K562 (cell line): ENCODE measurements around the gene CTSH. TPM values are rescaled to one million over a fixed set of nuclear protein-coding genes. Genes with fewer than 3 reads are reported as not detected.

Experiments
- ATAC-seq: fragments of 200-7000 bp; cut with Tn5 transposase; 3 replicates; pipeline ENCODE4 v1.9.1; 2020; ENCODE audit warnings: moderate library complexity
- BruUV-seq: library from RNA; stranded (reverse); fragments of 400-500 nt; replicated peaks from 2 replicates; lab custom pipeline; 2021; lab: Mats Ljungman, UMichigan
- CTCF ChIA-PET: fragments of 300-600 bp; formaldehyde crosslinking; extraction: SDS; loops from one replicate; lab custom pipeline; 2021; ENCODE audit warnings: low intra/inter-chr PET ratio; lab: Yijun Ruan, JAX
- POLR2A ChIA-PET: fragments of 300-600, 350-650 bp; sonication (Branson Sonifier 250); formaldehyde crosslinking; extraction: SDS; loops from one replicate; lab custom pipeline; 2021; ENCODE audit warnings: antibody characterized with exemption, inconsistent platforms; lab: Yijun Ruan, JAX
- DNase-seq, 4 experiments: peaks; one replicate each; pipeline versions ENCODE4 v3.0.0 to v3.0.0-alpha.2; 2011 to 2018; ENCODE audit warnings: low spot score in 3 of 4, mixed read lengths in 3 of 4; ENCODE audit errors: extremely low read depth in 1 of 4
- FAIRE-seq: peaks from 2 replicates; lab custom pipeline; 2011; peaks lifted over from hg19 to GRCh38; lab: Jason Lieb, UNC
- H2AFZ ChIP-seq: 2 replicates; pipeline ENCODE4 v1.6.0; 2011; ENCODE audit warnings: low read depth, low read length, control low read depth, inconsistent platforms
- H3K27ac ChIP-seq: fragments of 200-600 bp; 3 replicates; pipeline ENCODE4 v1.8.0; 2011; ENCODE audit warnings: low read depth, mild to moderate bottlenecking, control low read depth, inconsistent platforms, low read length, moderate library complexity, mixed read lengths; ENCODE audit errors: extremely low read depth
- H3K27me3 ChIP-seq, 2 experiments: fragments of 300-600 bp in 1 of 2; 2 replicates in 1 of 2; 3 replicates in 1 of 2; pipeline versions ENCODE4 v1.6.0 to v1.8.0; 2011; ENCODE audit warnings: inconsistent platforms in 2 of 2, low read length in 2 of 2, mild to moderate bottlenecking in 1 of 2, mixed read lengths in 1 of 2, moderate library complexity in 1 of 2; ENCODE audit not compliant: control insufficient read depth in 2 of 2, insufficient read depth in 2 of 2
- H3K36me3 ChIP-seq: fragments of 300-600 bp; 3 replicates; pipeline ENCODE4 v1.8.0; 2011; ENCODE audit warnings: mild to moderate bottlenecking, low read length, inconsistent platforms; ENCODE audit not compliant: control insufficient read depth, insufficient read depth
- H3K4me1 ChIP-seq, 2 experiments: fragments of 200-600 bp in 1 of 2; replicated peaks in 1 of 2; 2 replicates in 1 of 2; 3 replicates in 1 of 2; pipeline versions ENCODE4 v1.5.1 to v1.8.0; 2011; ENCODE audit warnings: inconsistent platforms in 2 of 2, low read length in 2 of 2, mild to moderate bottlenecking in 1 of 2, mixed read lengths in 1 of 2, moderate library complexity in 1 of 2; ENCODE audit not compliant: control insufficient read depth in 2 of 2, insufficient read depth in 2 of 2
- H3K4me2 ChIP-seq: 2 replicates; pipeline ENCODE4 v1.6.1; 2011; ENCODE audit warnings: low read length, control low read depth, inconsistent platforms, mixed read lengths; ENCODE audit not compliant: insufficient read depth
- H3K4me3 ChIP-seq: fragments of 200-600 bp; sonication (generic), shearing (Covaris generic); 2 replicates; pipeline ENCODE4 v1.5.1; 2016; ENCODE audit warnings: control low read depth, inconsistent platforms
- H3K79me2 ChIP-seq: fragments of 200-600 bp; 3 replicates; pipeline ENCODE4 v1.8.0; 2011; ENCODE audit warnings: low read length, inconsistent platforms; ENCODE audit not compliant: control insufficient read depth, insufficient read depth
- H3K9ac ChIP-seq, 2 experiments: 2 replicates each; pipeline versions ENCODE4 v1.6.0 to v1.6.1; 2011; ENCODE audit warnings: low read depth in 2 of 2, low read length in 2 of 2, control low read depth in 1 of 2, inconsistent platforms in 1 of 2, mild to moderate bottlenecking in 1 of 2, mixed read lengths in 1 of 2; ENCODE audit not compliant: insufficient read depth in 1 of 2
- H3K9me1 ChIP-seq: one replicate; pipeline ENCODE4 v1.6.0; 2011; ENCODE audit warnings: inconsistent platforms, mild to moderate bottlenecking, low read length, moderate library complexity; ENCODE audit not compliant: control insufficient read depth, insufficient read depth
- H3K9me3 ChIP-seq: replicated peaks from 2 replicates; pipeline ENCODE4 v1.5.1; 2011; ENCODE audit warnings: low read depth, low read length, inconsistent platforms; ENCODE audit not compliant: control insufficient read depth, insufficient read depth
- H4K20me1 ChIP-seq: replicated peaks from 2 replicates; pipeline ENCODE4 v1.6.1; 2011; ENCODE audit warnings: low read length, inconsistent platforms, mixed read lengths; ENCODE audit not compliant: control insufficient read depth, insufficient read depth
- ATF3 ChIP-seq, 2 experiments: fragments of 450-650 bp in 1 of 2; sonication (generic) in 1 of 2; formaldehyde crosslinking in 1 of 2; IDR thresholded peaks in 1 of 2; conservative IDR thresholded peaks in 1 of 2; 2 replicates each; pipeline versions ENCODE4 v1.6.1 to v1.8.1; 2016 to 2023; ENCODE audit warnings: mild to moderate bottlenecking in 2 of 2, moderate library complexity in 2 of 2, inconsistent platforms in 1 of 2, missing genetic modification reagents in 1 of 2
- BRF1 ChIP-seq: IDR thresholded peaks from 3 replicates; pipeline ENCODE4 v1.6.1; 2011; ENCODE audit warnings: borderline replicate concordance, mild to moderate bottlenecking; ENCODE audit not compliant: insufficient read length; ENCODE audit errors: extremely low read depth
- E4F1 ChIP-seq: fragments of 250-450 bp; sonication (Bioruptor Pico); IDR thresholded peaks from 2 replicates; pipeline ENCODE4 v1.5.0; 2021; ENCODE audit warnings: mild to moderate bottlenecking, borderline replicate concordance
- MYC ChIP-seq, 2 experiments: fragments of 250-450 bp in 1 of 2; sonication (Bioruptor Pico) in 1 of 2; IDR thresholded peaks; 2 replicates each; pipeline versions ENCODE4 v1.5.1 to v1.6.1; 2012 to 2021; ENCODE audit warnings: low read depth in 2 of 2, borderline replicate concordance in 1 of 2, improper control_type of control experiment in 1 of 2, low read length in 1 of 2, mild to moderate bottlenecking in 1 of 2, moderate library complexity in 1 of 2
- PCBP1 ChIP-seq: fragments of 200-400 bp; formaldehyde crosslinking; IDR thresholded peaks from 2 replicates; pipeline ENCODE4 v1.6.1; 2018; ENCODE audit warnings: mild to moderate bottlenecking, low read depth, low read length; ENCODE audit not compliant: poor library complexity, severe bottlenecking
- SFPQ ChIP-seq: fragments of 200-400 bp; formaldehyde crosslinking; IDR thresholded peaks from 2 replicates; pipeline ENCODE4 v1.6.1; 2017; ENCODE audit warnings: mild to moderate bottlenecking, low read depth, low read length, moderate library complexity
- SP1 ChIP-seq: sonication (generic); formaldehyde crosslinking; IDR thresholded peaks from 2 replicates; pipeline ENCODE4 v1.8.1; 2022; ENCODE audit warnings: mild to moderate bottlenecking, missing genetic modification reagents
- THAP12 ChIP-seq: fragments of 250-450 bp; sonication (Bioruptor Pico); IDR thresholded peaks from 2 replicates; pipeline ENCODE4 v1.9.0; 2021; ENCODE audit warnings: mild to moderate bottlenecking, inconsistent platforms
- USF2 ChIP-seq: sonication (generic); formaldehyde crosslinking; IDR thresholded peaks from 2 replicates; pipeline ENCODE4 v1.5.0; 2020; ENCODE audit warnings: missing genetic modification reagents
- ZNF184 ChIP-seq: sonication (generic); formaldehyde crosslinking; IDR thresholded peaks from 2 replicates; pipeline ENCODE4 v1.5.0; 2020; ENCODE audit warnings: missing genetic modification reagents
- WGBS: fragments of 100-300 bp; shearing (Covaris generic); methylation state at CpG from one replicate; pipeline ENCODE4 v1.1.6; 2016; ENCODE audit warnings: low coverage, mixed read lengths; ENCODE audit not compliant: insufficient coverage; ENCODE audit errors: missing lambda C conversion rate; 5-methylcytosine and 5-hydroxymethylcytosine counted together
- in situ Hi-C: fragments of 300-500 bp; cut with MboI; formaldehyde crosslinking; loops from 4 replicates; pipeline ENCODE4 v1.15.0; 2018; ENCODE audit warnings: inconsistent platforms, mixed read lengths
- intact Hi-C: fragments of 100-400 bp; cut with micrococcal nuclease; formaldehyde crosslinking; loops from 2 replicates; pipeline ENCODE4 v1.14.2; 2022
- polyA plus RNA-seq, 8 experiments: library from polyadenylated mRNA; depleted of rRNA in 4 of 8; stranded (reverse) in 5 of 8; unstranded in 3 of 8; fragments of >200 nt; fragmentation: Nextera tagmentation in 2 of 8; fragmentation: Illumina TruSeq in 1 of 8; extraction: Ambion mirVana in 2 of 8; extraction: Trizol in 1 of 8; gene quantifications; 2 replicates each; pipeline versions ENCODE4 v1.2.1 to v1.2.3, GENCODE V29; 2011 to 2014; ENCODE audit warnings: inconsistent platforms in 1 of 8, missing spikeins in 1 of 8
- total RNA-seq, 7 experiments: library from RNA; depleted of rRNA in 6 of 7; stranded (reverse); fragments of >200 nt in 6 of 7; fragmentation: Illumina TruSeq in 2 of 7; extraction: Trizol in 2 of 7; gene quantifications; 2 replicates each; pipeline versions ENCODE4 v1.2.1 to v1.2.3, GENCODE V29; 2011 to 2021; ENCODE audit warnings: low replicate concordance in 1 of 7

The CTSH gene
- total and polyA plus RNA-seq, 9 of the 15 experiments (the other 6 are each of a cell fraction or from before 2014, with no cell fraction given): 15.0 to 462 (median 173) TPM

GRCh38 chr15:78889000-78889399, 55.8 kb downstream of the CTSH start:
- Histone ChIP-seq H3K27me3 (no peaks in the 10 kb centered on the region), H4K20me1 (no peaks in the 10 kb centered on the region), H3K9me3 (no peaks in the 10 kb centered on the region), H3K9me1 (no peaks in the 10 kb centered on the region), H3K9ac (no peak overlapping the region), H2AFZ (no peak overlapping the region), H3K27ac (no peak overlapping the region), H3K4me1 (no peaks in the 10 kb centered on the region), H3K36me3 (peaks cover 97% of the 10 kb centered on the region), H3K4me2 (no peak overlapping the region), H3K4me3 (no peak overlapping the region), H3K79me2 (peaks cover 84% of the 10 kb centered on the region)
- BruUV-seq: no TSS peak
- POLR2A ChIA-PET: interaction anchor here (0.7 to 1.3 kb wide), 3 partner anchors 8 to 52 kb away, joined by 3 to 5 read pairs (median 3); no protein-coding TSS in a partner anchor
- WGBS: 80% methylated on average over 4 of the region's 4 CpGs
- intact Hi-C loops: no loop called here
- DNase-seq (no peak), FAIRE-seq (no peak), ATAC-seq (no peak)
- CTCF ChIA-PET: no interaction called here
- in situ Hi-C loops: no loop called here
- TF ChIP-seq MYC (IDR thresholded peaks at IDR 0.05; ENCODE audit: low read depth, low read length) (no peak), MYC (CRISPR knock-in tag; IDR thresholded peaks at IDR 0.05; ENCODE audit: borderline replicate concordance, low read depth) (no peak), PCBP1 (no peak), USF2 (CRISPR knock-in tag) (no peak), SP1 (no peak), SFPQ (no peak), E4F1 (CRISPR knock-in tag) (no peak), THAP12 (no peak), ATF3 (IDR thresholded peaks at IDR 0.05) (no peak), ATF3 (CRISPR knock-in tag; conservative IDR thresholded peaks at IDR 0.05) (no peak), ZNF184 (no peak), BRF1 (no peak)
